ENCODE results near the gene CEMP1.

DNA sequence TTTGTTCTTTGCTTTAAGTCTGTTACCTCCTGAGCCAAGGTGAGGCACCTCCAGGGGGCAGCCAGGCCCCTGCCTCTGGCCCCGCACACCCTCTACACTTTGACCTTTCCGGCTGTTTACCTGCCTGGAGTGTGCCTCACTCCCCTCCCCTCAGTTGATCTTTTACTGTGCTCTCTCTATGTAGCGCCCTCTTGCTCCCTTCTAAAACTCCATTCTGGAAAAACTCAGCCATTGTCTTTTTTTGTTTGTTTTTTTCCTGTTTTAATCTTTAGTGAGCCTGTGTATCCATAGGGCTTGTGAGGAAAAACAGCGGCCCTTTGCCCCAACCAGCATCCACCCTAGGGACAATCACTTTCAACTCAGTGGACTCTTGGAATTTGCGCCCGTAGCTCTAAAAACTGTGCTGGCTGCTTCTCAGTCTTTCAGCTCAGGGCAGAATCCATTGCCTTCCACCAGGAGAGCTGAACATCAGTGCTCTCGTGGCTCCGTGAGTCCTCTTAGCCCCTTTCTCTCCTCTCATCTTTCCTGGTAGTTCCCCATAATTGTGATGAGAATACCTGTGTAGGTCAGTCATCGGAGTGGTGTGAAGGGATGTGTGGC is 6.8 kb downstream of the CEMP1 start:
- TF ChIP-seq, protein P1, sequence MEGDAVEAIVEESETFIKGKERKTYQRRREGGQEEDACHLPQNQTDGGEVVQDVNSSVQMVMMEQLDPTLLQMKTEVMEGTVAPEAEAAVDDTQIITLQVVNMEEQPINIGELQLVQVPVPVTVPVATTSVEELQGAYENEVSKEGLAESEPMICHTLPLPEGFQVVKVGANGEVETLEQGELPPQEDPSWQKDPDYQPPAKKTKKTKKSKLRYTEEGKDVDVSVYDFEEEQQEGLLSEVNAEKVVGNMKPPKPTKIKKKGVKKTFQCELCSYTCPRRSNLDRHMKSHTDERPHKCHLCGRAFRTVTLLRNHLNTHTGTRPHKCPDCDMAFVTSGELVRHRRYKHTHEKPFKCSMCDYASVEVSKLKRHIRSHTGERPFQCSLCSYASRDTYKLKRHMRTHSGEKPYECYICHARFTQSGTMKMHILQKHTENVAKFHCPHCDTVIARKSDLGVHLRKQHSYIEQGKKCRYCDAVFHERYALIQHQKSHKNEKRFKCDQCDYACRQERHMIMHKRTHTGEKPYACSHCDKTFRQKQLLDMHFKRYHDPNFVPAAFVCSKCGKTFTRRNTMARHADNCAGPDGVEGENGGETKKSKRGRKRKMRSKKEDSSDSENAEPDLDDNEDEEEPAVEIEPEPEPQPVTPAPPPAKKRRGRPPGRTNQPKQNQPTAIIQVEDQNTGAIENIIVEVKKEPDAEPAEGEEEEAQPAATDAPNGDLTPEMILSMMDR (IDR thresholded peaks at IDR 0.05): no peak
- TF ChIP-seq POLR2A (IDR thresholded peaks at IDR 0.05) (no peak), EP300 (IDR thresholded peaks at IDR 0.05) (no peak), POLR2AphosphoS5 (IDR thresholded peaks at IDR 0.05) (no peak)

Measured in suprapubic skin (tissue), 4 donors.